G401.6 (cell line): Measurements from ENCODE around the gene EXOG.
"Not testable (repeated sequence)": the region's sequence is repeated elsewhere in the genome, so short reads cannot be mapped to it uniquely, and the experiment has no call there.

Experiments
- FAIRE-seq: peaks from 2 replicates; lab custom pipeline; 2012; peaks lifted over from hg19 to GRCh38; lab: Jason Lieb, UNC

The EXOG gene

GRCh38 chr3:38564631-38565338, 68.6 kb downstream of the EXOG start:
- no peak for FAIRE-seq

- FAIRE-seq, result no peak
Observed at GRCh38 chr3:38565339-38566214, 69.4 kb downstream of the EXOG start.

- FAIRE-seq, result no peak
Observed at GRCh38 chr3:38566215-38566528, 70.0 kb downstream of the EXOG start.

GRCh38 chr3:38566794-38567193, 70.7 kb downstream of the EXOG start:
- not testable (repeated sequence) for FAIRE-seq

GRCh38 chr3:38567498-38567897, 71.4 kb downstream of the EXOG start:
- FAIRE-seq, result no peak

- FAIRE-seq, result no peak
Observed at GRCh38 chr3:38573111-38573510, 77.0 kb downstream of the EXOG start.

- FAIRE-seq, result no peak
Observed at GRCh38 chr3:38573556-38573955, 77.4 kb downstream of the EXOG start.

GRCh38 chr3:38574411-38575278, 78.5 kb downstream of the EXOG start:
- FAIRE-seq, result no peak

GRCh38 chr3:38575279-38575843, 79.2 kb downstream of the EXOG start:
- FAIRE-seq, result no peak
